GM13976 (cell line): ENCODE data around the gene PPFIA3.
A peak's percentile ranks its signal among the peaks of the same experiment; 100 is the strongest.
"Not testable (repeated sequence)": the region's sequence is repeated elsewhere in the genome, so short reads cannot be mapped to it uniquely, and the experiment has no call there.

Experiments used
- DNase-seq: peaks from one replicate; pipeline ENCODE4 v3.0.0; 2012; ENCODE audit warnings: low spot score
- in situ Hi-C: fragments of 300-500 bp; cut with MboI; formaldehyde crosslinking; loops from one replicate; pipeline ENCODE4 v1.12.0; 2022; ENCODE audit warnings: low sequenced_read_pairs, mixed read lengths, inconsistent platforms; ENCODE audit not compliant: unreplicated experiment
- TF ChIP-seq, protein P1 (sequence below): IDR thresholded peaks from 2 replicates; pipeline ENCODE4 v1.5.1; 2012; ENCODE audit warnings: borderline replicate concordance, mild to moderate bottlenecking; ENCODE audit not compliant: insufficient read depth; ENCODE audit errors: extremely low read depth, missing control alignments, control extremely low read depth

The PPFIA3 gene

GRCh38 chr19:49126575-49126974, 7.2 kb downstream of the PPFIA3 start:
- in situ Hi-C loops = no loop called here
- TF ChIP-seq, protein P1, sequence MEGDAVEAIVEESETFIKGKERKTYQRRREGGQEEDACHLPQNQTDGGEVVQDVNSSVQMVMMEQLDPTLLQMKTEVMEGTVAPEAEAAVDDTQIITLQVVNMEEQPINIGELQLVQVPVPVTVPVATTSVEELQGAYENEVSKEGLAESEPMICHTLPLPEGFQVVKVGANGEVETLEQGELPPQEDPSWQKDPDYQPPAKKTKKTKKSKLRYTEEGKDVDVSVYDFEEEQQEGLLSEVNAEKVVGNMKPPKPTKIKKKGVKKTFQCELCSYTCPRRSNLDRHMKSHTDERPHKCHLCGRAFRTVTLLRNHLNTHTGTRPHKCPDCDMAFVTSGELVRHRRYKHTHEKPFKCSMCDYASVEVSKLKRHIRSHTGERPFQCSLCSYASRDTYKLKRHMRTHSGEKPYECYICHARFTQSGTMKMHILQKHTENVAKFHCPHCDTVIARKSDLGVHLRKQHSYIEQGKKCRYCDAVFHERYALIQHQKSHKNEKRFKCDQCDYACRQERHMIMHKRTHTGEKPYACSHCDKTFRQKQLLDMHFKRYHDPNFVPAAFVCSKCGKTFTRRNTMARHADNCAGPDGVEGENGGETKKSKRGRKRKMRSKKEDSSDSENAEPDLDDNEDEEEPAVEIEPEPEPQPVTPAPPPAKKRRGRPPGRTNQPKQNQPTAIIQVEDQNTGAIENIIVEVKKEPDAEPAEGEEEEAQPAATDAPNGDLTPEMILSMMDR = no peak
- no peak for DNase-seq

GRCh38 chr19:49127225-49127624, 7.9 kb downstream of the PPFIA3 start:
- DNase-seq = not testable (repeated sequence)

GRCh38 chr19:49127674-49128544, 8.6 kb downstream of the PPFIA3 start:
- TF ChIP-seq, protein P1 = no peak
- in situ Hi-C loops = no loop called here
- DNase-seq = peak; percentile 100

More at GRCh38 chr19:49127225-49127624, 7.9 kb downstream of the PPFIA3 start:
- in situ Hi-C loops = not testable (repeated sequence)

GRCh38 chr19:49128545-49129237, 9.3 kb downstream of the PPFIA3 start:
- TF ChIP-seq, protein P1 = no peak
- no peak for DNase-seq
- in situ Hi-C loops = no loop called here

GRCh38 chr19:49129238-49129583, 9.9 kb downstream of the PPFIA3 start:
- TF ChIP-seq, protein P1 = no peak
- in situ Hi-C loops = no loop called here
- DNase-seq = no peak

DNA sequence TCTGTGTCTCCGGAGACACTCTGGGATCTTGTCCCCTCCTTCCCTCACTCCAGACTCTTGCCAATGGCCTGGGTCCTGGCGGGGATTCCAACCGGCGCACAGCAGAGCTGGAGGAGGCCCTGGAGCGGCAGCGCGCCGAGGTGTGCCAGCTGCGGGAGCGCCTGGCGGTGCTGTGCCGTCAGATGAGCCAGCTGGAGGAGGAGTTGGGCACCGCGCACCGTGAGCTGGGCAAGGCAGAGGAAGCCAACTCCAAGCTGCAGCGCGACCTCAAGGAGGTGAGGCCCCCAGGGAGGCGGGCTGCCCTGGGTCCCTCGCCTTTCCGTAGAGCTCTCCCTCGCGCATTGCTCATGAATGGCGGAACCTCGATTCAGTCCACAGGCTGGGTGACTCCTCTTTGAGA, 11.0 kb downstream of the PPFIA3 start:
- in situ Hi-C loops = no loop called here
- TF ChIP-seq, protein P1 = no peak
- DNase-seq = no peak
